ENCODE results near the gene RUNX1. TPM values are rescaled to one million over a fixed set of nuclear protein-coding genes. Genes with fewer than 3 reads are reported as not detected.

The RUNX1 gene
- total RNA-seq, 2 experiments from 2014 or later, result 49.5 to 58.8 TPM

- peaks cover 66% of the 10 kb centered on the region for H3K36me3 Mint-ChIP-seq (ENCODE audit: low read depth)
- intact Hi-C loops (cut with DNase I, micrococcal nuclease), result loop anchor here in 1 of 2 experiments (10.0 kb wide), 1 partner anchor 184 kb away; no protein-coding TSS in a partner anchor
- no peak overlapping the region for H3K27ac Mint-ChIP-seq
- CTCF ChIA-PET, result interaction anchor here (0.6 to 1.0 kb wide), 3 partner anchors 36 to 755 kb away, joined by 3 read pairs; no protein-coding TSS in a partner anchor
- no peak overlapping the region for H3K4me3 Mint-ChIP-seq
- H3K27me3 Mint-ChIP-seq, result no peaks in the 10 kb centered on the region
- H3K9me3 Mint-ChIP-seq (ENCODE audit: low read depth), result no peaks in the 10 kb centered on the region
- DNase-seq (no peak), ATAC-seq (peak; percentile 44)
- H3K4me1 Mint-ChIP-seq, result peaks cover 35% of the 10 kb centered on the region
- POLR2A ChIA-PET, result no interaction called here
These were observed 248.1 kb downstream of the RUNX1 start for GRCh38 chr21:34800797-34801518.

DNA sequence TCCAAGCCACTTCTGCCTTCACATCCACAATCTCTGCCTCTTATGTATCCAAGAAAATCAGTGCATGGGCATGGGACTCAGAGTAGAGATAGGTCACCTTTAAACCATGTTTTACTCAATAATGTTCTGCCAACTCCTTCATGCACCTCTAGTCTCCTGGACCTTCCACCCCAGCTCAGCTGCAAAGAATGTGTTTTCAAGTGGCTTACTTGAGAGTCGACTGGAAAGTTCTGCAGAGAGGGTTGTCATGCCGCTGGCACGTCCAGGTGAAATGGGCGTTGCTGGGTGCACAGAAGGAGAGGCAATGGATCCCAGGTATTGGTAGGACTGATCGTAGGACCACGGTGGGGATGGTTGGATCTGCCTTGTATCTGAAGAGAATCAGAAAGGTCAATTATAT is 250.0 kb downstream of the RUNX1 start:
- Mint-ChIP-seq H3K9me3 (ENCODE audit: low read depth) (no peaks in the 10 kb centered on the region), H3K4me1 (peaks cover 19% of the 10 kb centered on the region), H3K4me3 (no peak overlapping the region), H3K36me3 (ENCODE audit: low read depth) (peaks cover 70% of the 10 kb centered on the region), H3K27ac (peak overlapping the region; percentile 47), H3K27me3 (no peaks in the 10 kb centered on the region)
- ChIA-PET CTCF (no interaction called here), POLR2A (no interaction called here)
- DNase-seq (no peak), ATAC-seq (no peak)
- intact Hi-C loops (cut with DNase I, micrococcal nuclease), result no loop called here

- intact Hi-C loops (cut with DNase I, micrococcal nuclease), result no loop called here
- peaks cover 63% of the 10 kb centered on the region for H3K36me3 Mint-ChIP-seq (ENCODE audit: low read depth)
- ChIA-PET POLR2A (no interaction called here), CTCF (no interaction called here)
- H3K9me3 Mint-ChIP-seq (ENCODE audit: low read depth), result no peaks in the 10 kb centered on the region
- no peaks in the 10 kb centered on the region for H3K27me3 Mint-ChIP-seq
- H3K27ac Mint-ChIP-seq, result peak overlapping the region; percentile 65
- H3K4me3 Mint-ChIP-seq, result no peak overlapping the region
- H3K4me1 Mint-ChIP-seq, result peaks cover 13% of the 10 kb centered on the region
- DNase-seq (no peak), ATAC-seq (no peak)
These were observed 251.1 kb downstream of the RUNX1 start for GRCh38 chr21:34797921-34798535.

DNA sequence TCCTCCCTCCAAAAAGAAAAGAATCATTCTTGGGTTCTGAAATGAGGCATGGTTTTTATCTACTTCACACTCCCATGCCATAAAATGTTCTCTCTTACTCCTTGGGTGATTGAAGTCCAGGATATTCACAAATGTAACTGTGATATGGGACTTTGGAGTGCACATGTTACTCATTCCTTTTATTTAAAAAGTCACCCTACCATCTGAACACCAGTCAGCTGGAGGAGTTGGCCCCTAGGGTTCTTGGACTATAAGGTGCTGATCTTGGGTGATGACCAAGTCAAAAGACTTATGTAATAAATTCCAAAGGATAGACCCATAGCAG is 251.9 kb downstream of the RUNX1 start:
- peak overlapping the region; percentile 25 for H3K27ac Mint-ChIP-seq

DNA sequence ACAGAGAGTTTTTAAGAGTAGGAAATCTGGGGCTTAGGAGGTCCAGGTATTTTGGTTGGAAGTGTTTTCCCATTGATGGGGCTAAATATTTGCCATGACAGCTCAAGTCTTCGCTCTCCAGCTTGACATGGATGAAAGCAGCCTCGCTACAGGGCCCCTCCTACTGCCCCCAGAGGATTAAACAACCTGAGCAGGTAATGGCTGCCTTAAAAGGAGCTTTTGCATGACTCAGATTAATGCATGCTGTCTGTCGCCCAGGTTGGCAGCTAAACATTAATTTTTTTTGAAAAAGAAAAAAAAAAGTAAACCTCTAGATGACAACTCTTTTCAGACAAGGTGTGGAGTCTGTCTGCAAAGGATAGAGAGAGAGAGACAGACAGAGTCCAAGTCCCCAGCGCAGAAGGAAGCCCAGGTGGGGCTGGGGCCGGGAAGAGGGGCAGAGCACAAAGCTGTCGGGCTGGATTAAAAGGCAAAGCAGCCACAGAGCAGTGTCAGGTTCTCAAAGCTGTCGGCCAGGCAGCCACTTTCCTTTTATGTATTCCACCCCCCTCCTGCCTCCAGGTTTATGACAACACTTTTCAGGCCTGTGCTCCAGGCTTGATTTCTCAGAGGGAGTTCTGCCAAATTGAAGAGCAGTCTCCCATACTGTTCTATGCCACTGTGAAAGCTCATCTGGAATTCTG is 252.4 kb downstream of the RUNX1 start:
- intact Hi-C loops (cut with DNase I, micrococcal nuclease), result no loop called here
- DNase-seq (no peak), ATAC-seq (no peak)
- ChIA-PET CTCF (interaction anchor here (0.7 kb wide), 2 partner anchors 39 to 866 kb away, joined by 3 to 4 read pairs; no protein-coding TSS in a partner anchor), POLR2A (interaction anchor here (1.4 kb wide), 1 partner anchor 11 kb away, joined by 3 read pairs; no protein-coding TSS in a partner anchor)
- H3K36me3 Mint-ChIP-seq (ENCODE audit: low read depth), result peaks cover 63% of the 10 kb centered on the region
- H3K27me3 Mint-ChIP-seq, result no peaks in the 10 kb centered on the region
- no peaks in the 10 kb centered on the region for H3K9me3 Mint-ChIP-seq (ENCODE audit: low read depth)
- no peak overlapping the region for H3K4me3 Mint-ChIP-seq
- H3K27ac Mint-ChIP-seq, result peak overlapping the region; percentile 26
- H3K4me1 Mint-ChIP-seq, result peaks cover 1% of the 10 kb centered on the region

More for the DNA sequence above, 251.9 kb downstream of the RUNX1 start:
- H3K4me3 Mint-ChIP-seq, result no peak overlapping the region
- peaks cover 5% of the 10 kb centered on the region for H3K4me1 Mint-ChIP-seq
- no peaks in the 10 kb centered on the region for H3K27me3 Mint-ChIP-seq
- POLR2A ChIA-PET, result interaction anchor here (1.4 kb wide), 1 partner anchor 10 kb away, joined by 3 read pairs; no protein-coding TSS in a partner anchor
- CTCF ChIA-PET, result no interaction called here
- ATAC-seq, result no peak
- H3K36me3 Mint-ChIP-seq (ENCODE audit: low read depth), result peaks cover 65% of the 10 kb centered on the region
- H3K9me3 Mint-ChIP-seq (ENCODE audit: low read depth), result no peaks in the 10 kb centered on the region
- intact Hi-C loops (cut with DNase I, micrococcal nuclease), result no loop called here
- DNase-seq, result no peak

GRCh38 chr21:34795548-34796180 is 253.4 kb downstream of the RUNX1 start:
- no peak for ATAC-seq
- H3K9me3 Mint-ChIP-seq (ENCODE audit: low read depth), result no peaks in the 10 kb centered on the region
- H3K27me3 Mint-ChIP-seq, result no peaks in the 10 kb centered on the region
- intact Hi-C loops (cut with DNase I, micrococcal nuclease), result no loop called here
- ChIA-PET CTCF (interaction anchor here (0.5 to 0.6 kb wide), 2 partner anchors 88 to 861 kb away, joined by 3 read pairs; no protein-coding TSS in a partner anchor), POLR2A (interaction anchor here (0.6 to 1.4 kb wide), 2 partner anchors 12 to 593 kb away, joined by 3 to 5 read pairs; no protein-coding TSS in a partner anchor)
- H3K4me1 Mint-ChIP-seq, result no peaks in the 10 kb centered on the region
- H3K27ac Mint-ChIP-seq, result peak overlapping the region; percentile 26
- no peak overlapping the region for H3K4me3 Mint-ChIP-seq
- no peak for DNase-seq
- H3K36me3 Mint-ChIP-seq (ENCODE audit: low read depth), result peaks cover 68% of the 10 kb centered on the region

- POLR2A ChIA-PET, result interaction anchor here (0.6 kb wide), 1 partner anchor 594 kb away, joined by 5 read pairs; no protein-coding TSS in a partner anchor
- no peak for DNase-seq
- Mint-ChIP-seq H3K36me3 (ENCODE audit: low read depth) (peaks cover 68% of the 10 kb centered on the region), H3K4me3 (no peak overlapping the region), H3K27me3 (no peaks in the 10 kb centered on the region), H3K9me3 (ENCODE audit: low read depth) (no peaks in the 10 kb centered on the region), H3K27ac (peak overlapping the region; percentile 26), H3K4me1 (no peaks in the 10 kb centered on the region)
- intact Hi-C loops (cut with DNase I, micrococcal nuclease), result no loop called here
- CTCF ChIA-PET, result interaction anchor here (0.6 kb wide), 1 partner anchor 87 kb away, joined by 3 read pairs; no protein-coding TSS in a partner anchor
- no peak for ATAC-seq
These were observed 253.9 kb downstream of the RUNX1 start for GRCh38 chr21:34795175-34795547.

DNA sequence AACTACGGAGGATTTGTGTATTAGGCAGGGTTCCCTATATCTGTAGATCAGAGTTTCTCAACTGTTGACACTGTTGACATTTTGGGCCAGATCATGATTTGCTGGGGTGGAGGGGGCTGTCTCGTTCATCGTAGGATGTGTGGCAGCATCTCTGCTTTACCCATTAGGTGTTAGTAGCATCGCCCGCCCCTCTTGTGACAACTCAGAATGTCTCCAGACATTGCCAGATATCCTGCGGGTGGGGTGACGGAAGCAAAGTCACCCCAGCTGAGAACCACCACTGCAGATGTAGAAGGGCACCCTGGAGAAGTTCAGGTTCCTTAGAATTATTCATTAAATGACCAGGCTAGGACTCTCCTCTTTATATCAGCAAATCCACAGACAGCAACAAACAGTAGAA is 254.4 kb downstream of the RUNX1 start:
- ChIA-PET CTCF (no interaction called here), POLR2A (no interaction called here)
- Mint-ChIP-seq H3K36me3 (ENCODE audit: low read depth) (peaks cover 64% of the 10 kb centered on the region), H3K27ac (peak overlapping the region; percentile 22), H3K4me1 (no peaks in the 10 kb centered on the region), H3K4me3 (no peak overlapping the region), H3K27me3 (no peaks in the 10 kb centered on the region), H3K9me3 (ENCODE audit: low read depth) (no peaks in the 10 kb centered on the region)
- intact Hi-C loops (cut with DNase I, micrococcal nuclease), result no loop called here
- DNase-seq (no peak), ATAC-seq (no peak)

- ATAC-seq (no peak), DNase-seq (no peak)
- no peak overlapping the region for H3K4me3 Mint-ChIP-seq
- no peaks in the 10 kb centered on the region for H3K9me3 Mint-ChIP-seq (ENCODE audit: low read depth)
- no peaks in the 10 kb centered on the region for H3K27me3 Mint-ChIP-seq
- intact Hi-C loops (cut with DNase I, micrococcal nuclease), result no loop called here
- H3K4me1 Mint-ChIP-seq, result no peaks in the 10 kb centered on the region
- H3K36me3 Mint-ChIP-seq (ENCODE audit: low read depth), result peaks cover 56% of the 10 kb centered on the region
- ChIA-PET CTCF (no interaction called here), POLR2A (no interaction called here)
- H3K27ac Mint-ChIP-seq, result no peak overlapping the region
These were observed 255.6 kb downstream of the RUNX1 start for GRCh38 chr21:34793471-34793870.

DNA sequence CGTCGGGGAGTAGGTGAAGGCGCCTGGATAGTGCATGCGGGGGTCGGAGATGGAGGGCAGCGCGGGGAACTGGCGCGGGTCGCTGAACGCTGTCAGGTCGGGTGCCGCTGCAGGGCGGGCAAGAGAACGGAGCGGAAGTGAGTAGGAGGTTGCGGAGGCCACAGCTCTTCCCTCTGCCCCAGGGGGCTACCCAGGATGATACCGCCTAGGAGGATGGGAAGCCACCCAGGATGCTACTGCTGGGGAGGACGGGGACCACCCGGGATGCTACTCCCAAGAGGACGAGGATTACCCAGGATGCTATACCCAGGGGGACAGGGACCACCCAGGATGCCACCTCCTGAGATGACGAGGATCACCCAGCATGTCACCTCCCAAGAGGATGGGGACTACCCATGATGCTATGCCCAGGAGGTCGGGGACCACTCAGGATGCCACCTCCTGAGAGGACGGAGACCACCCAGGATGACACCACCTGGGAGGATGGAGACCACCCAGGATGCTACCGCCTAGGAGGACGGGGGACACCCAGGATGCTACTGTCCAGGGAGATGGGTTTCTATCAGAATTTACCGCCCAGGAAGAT is 256.5 kb downstream of the RUNX1 start:
- no peak for ATAC-seq
- intact Hi-C loops (cut with DNase I, micrococcal nuclease), result no loop called here
- H3K27ac Mint-ChIP-seq, result no peak overlapping the region
- H3K27me3 Mint-ChIP-seq, result no peaks in the 10 kb centered on the region
- H3K36me3 Mint-ChIP-seq (ENCODE audit: low read depth), result peaks cover 49% of the 10 kb centered on the region
- no peaks in the 10 kb centered on the region for H3K4me1 Mint-ChIP-seq
- no peak for DNase-seq
- POLR2A ChIA-PET, result no interaction called here
- no peaks in the 10 kb centered on the region for H3K9me3 Mint-ChIP-seq (ENCODE audit: low read depth)
- no peak overlapping the region for H3K4me3 Mint-ChIP-seq
- CTCF ChIA-PET, result no interaction called here

GRCh38 chr21:34791776-34792503 is 257.2 kb downstream of the RUNX1 start:
- Mint-ChIP-seq H3K9me3 (ENCODE audit: low read depth) (no peaks in the 10 kb centered on the region), H3K36me3 (ENCODE audit: low read depth) (peaks cover 44% of the 10 kb centered on the region), H3K27me3 (no peaks in the 10 kb centered on the region), H3K27ac (no peak overlapping the region), H3K4me1 (no peaks in the 10 kb centered on the region), H3K4me3 (no peak overlapping the region)
- CTCF ChIA-PET, result no interaction called here
- POLR2A ChIA-PET, result no interaction called here
- intact Hi-C loops (cut with DNase I, micrococcal nuclease), result no loop called here
- no peak for DNase-seq
- ATAC-seq, result no peak

Measured in activated CD4-positive, alpha-beta T cell treated with anti-CD3 and anti-CD28 coated beads for 36 hours (primary cell).